Caki2 (cell line): Measurements from ENCODE around the gene DPYSL5. TPM values are rescaled to one million over a fixed set of nuclear protein-coding genes. Genes with fewer than 3 reads are reported as not detected.

ENCODE experiments used
- DNase-seq: peaks from one replicate; pipeline ENCODE4 v3.0.0-alpha.2; 2015; ENCODE audit warnings: low read depth
- in situ Hi-C: cut with HindIII; loops from 2 replicates; pipeline ENCODE4 v1.10.0; 2016; ENCODE audit warnings: low sequenced_read_pairs, low pct_unique_long_range_greater_than_20kb, mixed read lengths
- total RNA-seq: library from RNA; depleted of rRNA; stranded (reverse); fragments of >200 nt; shearing (Covaris generic); gene quantifications from 2 replicates; pipeline ENCODE4 v1.2.3, GENCODE V29; 2014; ENCODE audit warnings: low replicate concordance

The DPYSL5 gene
- total RNA-seq, 1 experiment from 2014 or later: 4.7 TPM

DNA sequence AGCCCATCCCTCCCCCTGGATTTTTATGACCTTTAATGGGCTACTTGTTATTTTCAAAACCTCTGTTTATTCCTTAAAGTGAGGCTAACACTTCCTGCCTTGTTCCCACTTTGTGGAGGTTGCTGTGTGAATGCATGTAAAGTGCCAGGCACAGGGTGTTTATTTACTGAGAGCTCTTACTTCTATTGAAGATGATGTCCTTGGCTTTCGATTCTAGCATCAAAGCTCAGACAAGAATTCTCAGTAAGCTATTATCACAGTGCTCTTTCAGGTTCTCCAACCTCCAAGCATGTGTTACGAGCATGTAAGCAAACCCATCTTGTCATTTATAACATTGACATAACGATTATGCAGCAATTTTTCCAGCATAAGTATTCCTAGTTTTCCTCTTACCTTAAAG, 44.2 kb downstream of the DPYSL5 start:
- in situ Hi-C loops: no loop called here
- DNase-seq: no peak

DNA sequence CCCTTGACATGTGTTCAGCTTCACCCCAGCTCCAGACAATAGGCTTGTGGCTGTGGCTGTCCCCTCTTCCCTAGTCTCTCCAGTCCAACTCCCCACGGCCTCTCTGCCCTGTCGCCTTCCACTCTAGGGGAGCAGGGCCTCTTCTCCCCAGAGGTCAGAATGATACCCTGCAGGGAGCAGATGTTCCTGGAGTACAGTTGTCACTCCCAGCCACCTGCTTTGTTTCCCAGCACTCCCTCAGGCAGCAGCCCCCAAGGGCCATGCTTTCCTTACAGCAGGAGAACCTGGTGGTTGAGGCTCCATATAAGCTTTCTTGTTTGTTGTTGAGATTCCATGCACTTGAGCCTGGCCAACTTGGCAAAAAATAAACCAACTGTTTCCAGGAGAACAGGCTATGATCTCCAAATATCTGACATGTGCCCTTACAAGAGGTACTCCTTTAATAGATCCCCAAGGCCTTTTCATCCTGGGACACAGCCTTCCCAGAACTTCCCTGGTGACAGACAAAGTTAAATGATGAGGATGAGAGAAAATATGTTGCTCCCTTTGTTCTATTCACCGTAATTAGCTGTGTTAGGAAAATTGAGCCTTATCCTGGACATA, 45.1 kb downstream of the DPYSL5 start:
- no peak for DNase-seq
- in situ Hi-C loops: no loop called here

DNA sequence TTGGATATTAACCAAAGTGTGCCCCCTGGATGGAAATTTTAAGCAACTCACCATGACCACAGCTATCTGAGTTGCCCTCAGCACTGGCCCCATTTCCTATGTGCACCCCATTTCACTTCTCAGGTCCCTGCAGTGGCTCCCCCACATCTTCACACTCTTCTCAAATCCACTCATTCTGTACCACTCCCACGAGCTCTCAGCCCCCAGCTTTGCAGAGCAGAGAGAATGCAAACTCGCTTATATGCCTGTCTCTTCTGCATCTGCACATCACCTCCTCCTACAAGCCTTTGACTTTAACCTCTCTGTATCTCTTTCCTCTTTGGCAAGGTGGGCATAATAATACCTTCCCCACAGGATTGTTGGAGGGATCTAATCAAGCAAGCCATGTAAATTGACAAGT, 46.2 kb downstream of the DPYSL5 start:
- in situ Hi-C loops: no loop called here
- no peak for DNase-seq

DNA sequence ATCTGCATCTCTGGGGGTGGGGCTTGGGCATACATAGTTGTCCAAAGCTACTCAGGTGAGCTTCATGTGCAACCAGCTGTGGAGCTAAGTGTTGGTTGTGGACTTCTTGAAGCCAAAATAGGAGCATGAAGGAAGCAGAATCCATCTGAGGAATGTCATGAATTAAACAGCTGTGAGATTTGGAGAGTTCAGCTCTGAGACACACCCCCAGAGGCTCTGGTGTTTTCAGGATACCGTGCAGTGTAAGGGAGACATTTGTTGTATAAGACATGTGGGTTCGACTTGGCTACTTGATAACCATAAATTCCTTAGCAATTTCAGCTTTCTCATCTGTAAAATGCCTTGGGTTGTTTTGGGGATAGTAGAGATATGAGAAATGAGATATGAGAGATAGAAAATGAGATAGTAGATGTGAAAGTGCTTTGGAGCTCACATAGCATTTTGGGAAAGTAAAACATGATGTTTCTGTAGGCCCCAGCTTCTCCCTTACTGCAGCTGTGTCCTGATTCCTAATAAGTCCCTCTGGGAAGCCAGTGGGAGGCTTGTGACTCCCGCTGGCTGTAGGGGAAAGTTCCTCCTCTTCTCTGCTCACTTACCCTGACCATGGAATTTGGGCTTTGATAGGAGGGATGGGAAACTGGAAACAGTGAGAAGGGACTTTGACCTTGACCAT, 50.0 kb downstream of the DPYSL5 start:
- in situ Hi-C loops: no loop called here
- DNase-seq: no peak

DNA sequence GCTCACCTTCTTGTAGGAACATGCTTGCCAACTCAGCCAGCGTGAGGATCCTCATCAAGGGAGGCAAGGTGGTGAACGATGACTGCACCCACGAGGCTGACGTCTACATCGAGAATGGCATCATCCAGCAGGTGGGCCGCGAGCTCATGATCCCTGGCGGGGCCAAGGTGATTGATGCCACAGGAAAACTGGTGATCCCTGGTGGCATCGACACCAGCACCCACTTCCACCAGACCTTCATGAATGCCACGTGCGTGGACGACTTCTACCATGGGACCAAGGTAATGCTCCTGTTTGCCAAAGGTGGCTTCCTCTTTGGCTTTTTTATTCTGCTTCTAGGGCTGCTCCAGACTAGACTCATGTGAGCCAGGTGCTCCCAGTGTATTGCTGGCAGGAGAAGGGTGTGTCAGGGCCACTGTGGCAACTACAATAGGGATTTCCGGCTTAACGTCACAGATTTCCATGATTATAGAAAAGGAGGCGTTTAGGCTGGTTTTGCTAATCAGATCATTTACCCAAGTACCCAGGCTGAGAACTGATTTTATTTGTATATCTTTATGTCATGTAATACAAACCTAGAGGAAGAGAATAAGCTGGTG, 50.6 kb downstream of the DPYSL5 start:
- no peak for DNase-seq

DNA sequence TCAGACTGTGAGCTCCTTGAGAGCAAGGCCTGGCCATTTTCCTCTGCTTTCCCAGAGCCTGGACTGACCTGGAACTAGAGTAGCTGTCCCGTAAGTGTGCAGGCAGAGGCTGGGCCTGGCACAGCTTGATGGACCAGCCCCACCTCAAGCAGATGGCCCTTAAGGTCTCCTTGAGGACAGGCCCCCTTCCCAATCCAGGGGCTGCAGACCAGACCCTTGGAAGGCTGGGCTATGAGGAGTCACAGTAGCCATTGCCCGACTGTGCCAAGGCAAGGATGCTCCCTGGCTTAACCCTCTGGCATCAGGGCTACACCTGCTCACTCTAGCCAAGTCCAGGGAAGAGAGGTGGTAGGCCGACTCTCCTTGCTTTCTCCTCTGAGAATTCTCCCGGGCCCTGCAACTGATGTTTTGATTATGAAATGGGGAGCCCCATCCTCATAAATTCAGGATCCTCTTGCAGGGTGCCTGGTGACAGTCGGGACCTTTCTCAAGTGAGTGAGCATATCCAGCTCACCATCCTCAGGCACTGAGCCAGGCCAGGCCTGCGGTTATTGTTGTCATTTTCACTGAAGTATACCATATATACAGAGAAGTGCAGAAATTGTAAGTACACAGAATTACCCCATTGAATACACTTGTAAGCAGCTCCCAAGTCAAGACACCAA, 51.7 kb downstream of the DPYSL5 start:
- in situ Hi-C loops: no loop called here

More for the DNA sequence above, 50.6 kb downstream of the DPYSL5 start:
- in situ Hi-C loops: no loop called here

DNA sequence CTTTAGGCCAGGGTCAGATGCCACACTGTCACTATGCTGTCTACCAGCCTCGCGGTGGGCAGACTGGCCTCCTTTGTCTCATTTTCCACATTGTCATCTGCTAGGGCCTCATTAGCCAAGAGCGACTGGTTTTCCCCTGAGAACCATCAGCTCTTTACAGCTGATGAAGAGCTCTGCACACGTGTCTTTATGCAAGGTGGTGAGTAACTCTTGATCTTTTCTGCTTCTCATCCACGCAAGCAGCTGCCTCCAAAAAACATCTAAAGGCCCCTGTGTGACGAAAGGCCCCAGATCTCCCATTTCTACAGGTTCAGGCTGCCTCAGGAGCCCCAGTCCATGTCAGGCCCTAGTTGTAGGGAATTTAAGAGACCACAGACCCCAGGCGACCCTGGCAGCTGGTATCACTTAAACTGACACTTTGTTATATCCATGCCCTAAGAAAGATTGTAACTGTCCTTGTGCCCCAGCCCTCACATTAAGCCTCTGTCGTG, 52.9 kb downstream of the DPYSL5 start:
- no peak for DNase-seq
- in situ Hi-C loops: no loop called here

More for the DNA sequence above, 51.7 kb downstream of the DPYSL5 start:
- no peak for DNase-seq

DNA sequence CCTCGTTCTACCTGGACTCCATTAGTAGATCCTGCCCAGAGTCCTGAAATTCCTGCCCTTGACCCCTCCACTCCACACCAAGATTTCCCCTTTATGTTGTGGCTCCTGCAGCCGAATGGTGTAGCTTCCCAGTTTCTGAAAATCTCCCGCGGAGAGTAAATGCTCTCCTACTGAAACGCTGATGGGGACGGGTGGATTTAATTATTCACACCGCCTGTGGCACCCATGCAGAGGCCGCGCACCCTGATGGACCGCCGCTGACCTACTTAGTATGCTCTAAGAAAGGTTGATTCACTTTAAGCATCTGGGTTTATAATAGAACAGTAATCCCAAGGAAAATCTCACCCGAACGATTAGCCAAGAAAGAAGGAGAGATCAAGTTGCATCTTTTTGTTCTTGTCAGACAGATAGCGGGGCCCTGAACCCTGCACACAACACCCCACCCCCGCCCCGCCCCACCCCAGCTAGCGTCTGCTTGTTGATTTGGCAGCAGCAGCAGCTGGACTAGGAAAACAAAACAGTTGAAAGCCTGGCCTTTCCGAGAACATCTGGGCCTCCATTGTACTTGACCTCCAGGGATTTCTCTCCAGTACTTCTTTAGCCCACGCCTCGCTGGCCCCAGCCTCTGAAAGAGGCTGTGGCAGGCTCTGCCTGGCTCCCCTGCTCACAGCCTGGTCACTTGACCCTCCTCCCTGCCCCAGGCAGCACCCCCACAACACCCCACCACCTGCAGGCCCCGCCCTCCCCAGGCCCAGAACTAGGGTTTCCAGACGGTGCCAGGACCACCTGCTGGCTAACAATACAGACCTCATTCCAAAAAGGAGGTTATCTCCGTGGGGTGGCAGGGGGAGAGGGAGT, 53.6 kb downstream of the DPYSL5 start:
- no peak for DNase-seq
- in situ Hi-C loops: no loop called here

DNA sequence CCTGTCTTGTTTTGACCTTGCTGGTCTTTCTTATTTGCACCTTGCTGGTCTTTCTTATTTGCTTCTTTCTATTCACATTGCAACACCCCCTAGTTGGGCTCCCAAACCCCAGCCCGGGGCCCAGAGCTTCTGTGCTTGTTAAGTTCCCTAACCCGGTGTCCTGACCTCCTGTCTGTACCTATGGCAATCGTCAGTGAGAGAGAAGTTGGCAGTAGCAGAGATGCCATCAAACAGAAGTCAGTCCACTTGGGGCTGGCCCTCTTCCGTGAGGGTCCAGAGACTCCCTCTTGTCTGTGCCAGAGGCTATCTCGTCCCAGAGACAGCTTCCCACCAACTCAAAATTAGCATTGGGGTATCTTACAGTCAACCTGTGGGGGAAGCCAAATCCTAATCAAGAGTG, 55.7 kb downstream of the DPYSL5 start:
- no peak for DNase-seq
- in situ Hi-C loops: no loop called here

DNA sequence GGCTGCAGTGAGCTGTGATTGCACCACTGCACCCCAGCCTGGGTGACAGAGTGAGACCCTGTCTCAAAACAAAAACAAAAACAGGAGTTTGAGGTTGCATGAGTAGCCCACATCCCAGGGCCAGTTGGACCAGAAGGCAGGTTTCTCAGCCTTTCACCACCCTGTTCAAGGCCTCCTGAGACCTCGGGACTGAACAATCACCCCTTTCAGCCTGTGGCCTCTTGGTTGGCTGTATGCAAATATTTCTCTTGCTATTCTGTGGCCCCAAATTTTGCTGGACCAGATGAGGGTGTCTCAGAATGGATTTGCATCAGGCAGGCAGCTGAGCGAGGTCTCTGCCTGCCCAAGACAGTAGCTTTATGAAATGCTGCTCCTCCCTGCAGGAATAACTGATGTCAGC, 56.9 kb downstream of the DPYSL5 start:
- DNase-seq: no peak
- in situ Hi-C loops: no loop called here

DNA sequence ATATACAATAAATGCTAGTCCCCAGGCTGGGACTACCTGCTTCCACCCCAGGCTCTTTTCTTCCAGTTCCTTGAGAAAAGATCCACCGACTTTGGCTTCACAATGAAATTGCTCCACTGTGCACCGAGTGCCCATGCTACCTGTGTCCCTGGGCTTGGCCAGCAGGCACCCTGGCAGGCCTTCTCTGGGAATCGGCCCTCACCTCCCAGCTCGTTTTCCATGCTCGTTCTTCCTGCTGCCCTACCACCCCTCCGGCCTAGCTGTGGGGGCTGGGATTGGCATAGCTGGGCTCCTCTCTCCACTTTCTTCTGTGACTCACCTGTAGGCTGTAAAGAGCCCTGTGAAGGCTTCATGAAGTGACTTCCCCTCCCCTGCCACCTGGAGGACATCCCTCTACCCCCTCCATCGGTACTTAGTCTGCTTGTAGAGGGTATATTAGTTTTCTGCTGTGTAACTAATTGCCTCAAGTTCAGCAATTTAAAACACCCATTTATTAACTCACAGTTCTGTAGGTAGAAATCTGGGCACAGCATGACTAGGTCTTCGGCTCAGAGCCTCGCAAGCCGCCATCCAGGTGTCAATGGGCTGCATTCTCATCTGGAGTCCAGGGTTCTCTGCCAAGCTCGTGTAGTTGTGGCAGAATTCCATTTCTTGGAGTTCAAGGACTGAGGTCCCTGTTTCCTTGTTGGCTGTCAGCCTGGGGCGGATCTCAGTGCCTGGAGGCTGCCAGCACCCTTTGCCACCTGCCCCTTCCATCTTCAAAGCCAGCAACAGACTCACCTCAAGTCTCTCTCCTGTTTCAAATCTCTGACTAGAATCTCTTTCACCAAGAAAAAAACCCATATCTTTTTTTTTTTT, 57.6 kb downstream of the DPYSL5 start:
- DNase-seq: no peak
- in situ Hi-C loops: no loop called here

DNA sequence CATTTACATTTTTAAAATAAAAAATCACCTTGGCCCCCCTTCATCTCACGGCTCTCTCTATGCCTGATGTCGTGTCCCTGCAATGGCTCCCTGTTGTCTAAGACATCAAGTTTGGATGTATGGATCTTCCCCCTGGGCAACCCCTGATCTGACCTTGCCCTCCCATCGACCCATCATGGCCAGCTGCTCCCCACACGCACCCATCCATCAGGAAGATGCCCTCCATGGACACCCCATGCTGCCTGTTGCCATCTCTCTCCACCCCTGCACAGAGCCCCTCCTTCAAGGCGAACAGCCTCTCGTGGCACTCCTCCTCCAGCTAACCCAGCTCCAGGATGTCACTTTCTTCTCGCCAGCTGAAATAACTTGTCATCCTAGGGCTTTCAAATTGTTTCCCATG, 59.5 kb downstream of the DPYSL5 start:
- in situ Hi-C loops: no loop called here
- no peak for DNase-seq

DNA sequence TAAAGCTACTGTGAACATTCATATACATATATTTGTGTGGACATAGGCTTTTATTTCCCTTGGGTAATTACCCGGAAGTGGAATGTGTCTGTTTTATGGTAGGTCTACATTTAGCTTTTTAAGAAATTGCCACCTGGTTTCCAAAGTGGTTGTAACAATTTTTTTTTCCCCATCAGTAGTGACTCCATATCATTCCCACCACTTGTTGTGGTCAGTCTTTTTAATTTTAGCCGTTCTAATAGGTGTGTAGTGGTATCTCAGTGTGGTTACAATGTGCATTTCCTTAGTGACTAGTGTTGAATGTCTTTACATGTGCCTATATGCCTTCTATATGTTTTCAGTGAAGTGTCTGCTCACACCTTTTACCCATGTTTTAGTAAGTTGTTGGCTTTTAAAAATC, 62.2 kb downstream of the DPYSL5 start:
- in situ Hi-C loops: no loop called here
- DNase-seq: no peak

DNA sequence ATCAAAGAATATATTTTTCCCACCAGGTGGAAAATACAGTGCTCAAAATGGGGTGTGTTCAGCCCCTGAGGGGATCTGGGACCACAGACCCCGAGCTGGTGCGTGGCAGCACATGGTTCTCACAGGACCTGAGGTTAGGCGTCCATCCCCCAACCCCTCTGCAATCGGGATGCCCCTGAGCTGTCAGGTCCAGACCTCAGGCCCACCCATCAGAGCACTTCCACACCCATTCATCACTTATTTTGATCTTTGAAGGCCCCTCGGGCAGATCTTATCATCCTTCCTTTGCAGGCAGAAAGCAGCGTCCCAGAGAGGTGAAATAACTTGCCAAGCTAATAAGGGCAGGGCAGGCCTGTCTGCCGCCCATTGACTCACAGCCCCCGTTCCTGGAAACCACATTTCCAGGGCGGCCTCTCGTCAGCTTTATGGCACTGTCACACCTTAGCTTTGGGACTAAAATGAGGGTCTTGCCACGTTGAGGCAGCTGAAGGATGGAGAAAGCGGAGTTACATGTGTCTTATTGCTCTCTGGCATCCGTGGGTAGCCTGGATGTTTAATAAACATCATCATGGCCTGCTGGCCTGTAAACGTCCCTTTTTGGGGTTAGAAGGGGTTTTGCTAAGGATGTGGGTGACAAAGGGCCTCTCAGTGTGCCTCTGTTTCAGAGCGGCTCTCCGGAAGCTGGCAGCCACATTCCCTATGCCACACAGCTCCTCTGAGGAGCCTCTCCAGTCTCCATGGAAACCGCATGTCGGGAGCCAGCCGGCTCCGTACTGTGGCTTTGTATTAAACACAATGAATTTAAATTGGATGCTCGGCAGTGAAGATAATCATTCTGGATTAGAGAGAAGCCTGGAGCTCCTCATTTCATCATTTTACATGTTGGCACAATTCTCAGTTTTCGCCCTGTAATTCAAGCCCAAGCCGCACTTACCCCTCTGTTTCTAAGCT, 64.3 kb downstream of the DPYSL5 start:
- DNase-seq: no peak
- in situ Hi-C loops: no loop called here

DNA sequence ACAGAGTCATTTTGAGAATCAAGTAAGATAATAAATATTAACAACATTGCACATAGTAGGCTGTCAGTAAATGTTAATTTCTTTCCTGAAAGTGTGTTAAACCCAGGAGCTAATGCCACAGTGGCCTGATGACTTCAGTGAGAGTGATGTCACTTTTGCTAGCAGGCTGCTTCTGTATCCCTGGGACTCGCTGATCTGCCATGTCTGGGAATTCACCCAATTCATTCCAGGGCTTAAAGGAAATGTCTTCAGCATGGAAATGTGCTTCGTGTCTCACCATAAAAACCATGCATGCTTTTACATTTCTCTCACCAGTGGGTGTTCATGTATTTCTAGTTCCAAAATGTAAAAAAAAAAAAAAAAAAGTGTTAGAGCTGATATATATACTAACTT, 65.7 kb downstream of the DPYSL5 start:
- no peak for DNase-seq
- in situ Hi-C loops: no loop called here

DNA sequence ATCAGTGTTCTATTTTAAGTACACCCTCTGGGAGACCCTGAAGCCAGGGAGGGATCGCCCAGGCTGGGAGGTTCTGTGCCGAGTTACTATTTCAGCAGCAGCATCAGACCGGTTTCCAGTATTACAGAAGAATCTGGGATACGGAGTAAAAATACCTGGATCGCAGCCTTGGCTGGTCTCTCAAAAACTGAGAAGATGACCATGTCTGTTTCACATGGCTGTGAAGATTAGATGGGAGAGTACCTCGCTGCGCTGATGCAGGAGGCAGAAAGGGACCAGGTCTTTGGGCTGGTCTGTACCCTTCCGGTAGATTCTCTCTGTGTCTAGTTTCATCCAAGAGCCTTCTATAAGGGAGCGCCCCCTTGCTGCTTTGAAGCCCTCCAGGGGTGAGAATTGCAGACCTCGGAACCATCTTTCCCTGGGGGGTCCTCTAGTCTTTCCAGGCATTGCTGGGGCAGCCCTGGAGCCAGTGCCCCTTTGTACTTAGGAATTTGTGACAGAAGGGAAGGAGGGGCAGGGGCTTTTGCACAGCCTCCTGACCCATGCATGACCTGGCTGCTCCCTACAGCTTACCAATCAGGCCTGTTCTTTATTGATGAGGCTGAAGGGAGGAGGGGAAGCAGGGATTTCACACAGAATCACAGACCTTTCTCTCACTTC, 66.2 kb downstream of the DPYSL5 start:
- DNase-seq: no peak
- in situ Hi-C loops: no loop called here
